IPS DF 4.7 (cell line): ENCODE results near the gene DLK1.

Source experiments
- DNase-seq: peaks from one replicate; pipeline ENCODE4 v3.0.0-alpha.2; 2013; ENCODE audit warnings: low spot score; ENCODE audit errors: extremely low read depth

DLK1 gene

DNA sequence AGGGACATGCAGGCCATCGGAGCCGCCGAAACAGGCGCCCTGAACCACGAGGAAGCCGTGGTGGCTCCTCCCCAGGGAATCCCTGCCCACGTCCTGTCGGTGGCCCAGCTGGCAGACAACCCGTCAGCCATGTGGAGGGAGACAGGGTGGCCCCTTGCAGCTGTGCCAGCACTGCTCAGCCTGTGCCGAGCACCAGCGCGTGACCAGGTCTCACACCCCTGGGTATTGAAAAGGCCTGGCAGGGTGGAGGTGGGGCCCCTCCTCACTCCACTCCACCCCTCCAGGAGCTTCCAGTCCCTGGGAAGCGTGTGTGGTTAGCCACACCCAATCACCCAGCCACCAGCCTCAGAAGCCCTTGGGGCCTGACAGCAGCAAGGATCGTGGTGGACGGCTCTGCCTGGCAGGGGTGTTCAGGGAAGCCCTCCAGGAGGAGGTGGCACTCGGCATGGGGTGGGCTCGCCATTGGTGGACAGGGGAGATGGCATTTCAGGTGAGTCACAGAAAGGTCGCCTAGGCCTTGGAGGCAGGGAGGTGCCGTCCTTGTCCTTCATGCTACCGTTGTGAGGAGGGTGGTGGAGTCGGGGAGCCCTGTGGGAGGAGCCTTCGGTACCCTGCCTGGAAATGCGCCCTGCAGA is 12.3 kb upstream of the DLK1 start:
- DNase-seq: no peak

DNA sequence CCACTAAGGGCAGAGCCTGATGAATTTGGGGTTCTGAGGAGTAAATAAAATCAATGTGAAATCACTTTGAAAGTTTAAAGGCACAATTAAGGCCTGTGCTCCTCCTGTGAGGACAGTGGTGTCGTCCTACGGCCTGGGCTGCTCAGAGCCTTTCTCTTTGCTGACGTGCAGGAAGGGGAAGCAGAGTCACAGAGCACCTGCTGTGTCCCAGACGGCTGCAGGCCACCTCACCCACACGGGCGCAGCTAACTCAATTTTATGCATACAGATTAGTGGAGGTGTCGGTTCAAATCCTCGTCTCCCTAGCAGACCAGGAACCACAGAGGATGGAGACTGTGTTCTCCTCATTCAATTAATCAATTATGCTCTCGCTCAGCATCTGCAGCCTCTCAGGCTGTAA is 11.4 kb upstream of the DLK1 start:
- DNase-seq: no peak

DNA sequence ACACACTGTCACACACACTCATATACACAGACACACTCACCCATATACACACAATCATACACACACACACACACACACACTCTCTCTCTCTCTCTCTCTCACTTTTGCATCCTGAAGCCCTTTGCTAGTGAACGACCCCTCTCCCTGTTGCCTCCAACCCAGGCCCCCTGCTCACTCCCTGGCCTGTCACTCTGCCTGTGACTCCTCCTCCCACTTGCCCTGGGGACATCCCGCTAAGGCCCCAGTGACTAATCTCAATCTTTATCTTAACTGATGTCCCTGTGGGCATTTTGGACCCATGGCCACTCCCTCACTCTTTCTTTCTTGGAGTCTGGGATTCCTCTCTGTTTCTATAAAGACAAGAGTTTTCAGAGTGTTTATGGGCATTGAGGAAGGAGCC is 10.9 kb upstream of the DLK1 start:
- DNase-seq: no peak

DNA sequence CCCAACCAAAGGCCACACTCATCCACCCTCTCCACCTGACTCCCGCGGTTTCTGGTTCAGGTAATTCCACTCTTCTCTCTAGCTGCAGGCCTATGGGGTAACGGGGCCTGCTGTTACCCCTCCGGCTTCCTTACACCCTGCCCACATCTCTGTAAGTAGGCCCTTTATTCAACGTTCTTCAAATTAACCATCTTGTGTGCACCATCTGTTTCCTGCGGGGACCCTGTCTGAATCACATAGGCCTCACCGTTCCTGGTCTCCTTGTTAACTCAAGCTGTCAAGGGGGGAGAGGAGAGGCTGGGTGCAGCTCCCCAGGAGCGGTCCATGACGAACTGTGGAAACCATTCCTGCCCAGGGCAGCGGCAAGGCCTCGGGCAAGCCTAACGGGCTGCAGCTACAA is 9.3 kb upstream of the DLK1 start:
- DNase-seq: no peak

DNA sequence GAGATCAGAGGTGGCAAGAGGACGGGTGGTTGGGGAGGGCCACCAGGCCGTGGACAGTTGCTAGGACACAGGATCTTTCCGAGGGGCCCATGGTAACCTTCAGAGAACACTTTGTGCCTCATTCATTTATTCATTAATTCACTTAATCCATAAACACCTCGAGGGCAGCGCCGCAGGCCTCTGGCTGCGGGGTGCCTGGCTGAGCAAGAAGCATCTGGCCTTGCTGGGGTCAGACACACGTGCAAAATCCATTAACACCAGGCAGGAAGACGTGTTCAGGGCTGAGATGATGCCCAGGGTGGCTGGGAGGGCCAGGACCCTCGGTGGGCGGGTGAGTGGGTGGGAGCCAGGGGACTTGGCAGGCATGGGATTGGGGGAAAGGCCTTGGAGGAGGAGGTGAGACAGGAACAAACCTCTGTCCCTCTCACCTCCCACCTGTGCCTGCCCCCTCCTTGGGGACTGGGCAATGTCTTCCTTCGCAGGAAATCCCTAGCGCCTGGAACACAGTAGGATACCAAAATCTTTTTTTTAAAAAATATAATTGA is 6.6 kb upstream of the DLK1 start:
- DNase-seq: no peak

DNA sequence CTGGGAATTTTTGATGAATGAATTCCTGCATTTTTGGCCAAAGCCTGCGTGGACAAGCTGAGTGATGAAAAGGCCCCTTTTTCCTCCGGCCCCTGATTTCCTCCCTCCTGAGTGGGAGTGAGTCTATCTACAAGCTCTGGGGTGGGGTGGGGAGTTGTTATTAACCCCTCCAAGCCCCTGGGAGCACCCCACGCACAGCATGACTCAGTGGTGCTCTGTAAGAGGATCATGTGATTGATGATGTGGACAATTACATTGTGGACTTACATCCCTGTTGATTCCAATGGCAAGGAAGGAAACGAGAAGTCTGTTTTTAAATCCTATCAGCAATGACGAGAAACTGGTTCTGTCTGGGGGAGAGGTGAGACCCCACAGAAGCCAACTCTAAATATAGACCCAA is 5.1 kb upstream of the DLK1 start:
- DNase-seq: no peak

DNA sequence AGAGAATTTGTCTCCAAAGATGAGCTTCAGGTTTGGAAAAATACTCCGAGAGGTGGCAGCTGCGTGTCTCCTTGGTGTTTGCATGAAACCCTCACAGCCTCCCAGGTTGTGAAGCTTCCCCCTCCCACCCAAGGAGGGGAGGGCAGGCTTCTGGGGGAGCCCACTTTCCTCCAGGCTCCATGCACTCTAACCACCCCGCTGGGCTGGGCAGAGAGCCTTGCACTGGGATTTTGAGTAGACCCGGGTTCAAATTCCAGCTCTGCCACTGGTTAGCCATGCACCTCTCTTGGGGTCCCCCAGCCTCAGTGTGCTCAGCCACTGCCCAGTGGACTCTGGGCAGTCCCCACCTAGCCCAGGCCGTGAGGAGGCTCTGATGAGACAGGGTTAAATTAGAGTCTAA is 4.3 kb upstream of the DLK1 start:
- no peak for DNase-seq

DNA sequence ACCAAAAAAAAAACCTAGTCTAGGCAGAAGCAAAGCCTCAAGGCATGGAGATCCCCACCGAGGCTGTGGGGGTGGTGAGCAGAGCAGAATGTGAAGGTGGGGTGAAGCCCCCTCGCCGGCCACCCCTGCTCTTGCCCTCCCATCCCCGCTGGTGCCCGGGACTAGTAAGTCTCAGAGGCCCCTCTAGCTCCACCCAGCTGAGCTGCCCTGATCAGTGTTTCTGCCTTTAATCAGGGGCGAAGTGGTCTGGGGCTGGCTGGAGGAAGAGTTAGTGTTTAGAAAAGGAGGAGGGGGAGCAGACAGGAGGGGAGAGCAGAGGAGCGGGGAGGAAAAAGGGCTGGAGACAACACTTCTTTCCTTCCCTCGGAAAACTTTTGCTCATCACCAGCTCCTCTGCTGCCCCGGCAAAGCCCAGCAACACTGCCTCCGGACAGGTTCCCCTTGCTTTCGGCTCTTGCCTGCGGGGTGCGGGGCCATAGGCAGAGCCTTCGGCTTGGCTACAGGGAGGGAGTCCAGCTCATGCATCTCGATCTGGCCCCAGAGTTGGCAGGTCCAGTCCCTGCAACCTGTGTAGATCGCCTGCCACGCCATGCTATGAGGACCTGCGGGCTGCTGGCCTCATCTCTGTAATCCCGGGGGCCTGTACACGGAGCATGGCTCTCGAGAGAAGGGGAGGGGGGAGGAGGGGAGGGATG is 3.4 kb upstream of the DLK1 start:
- DNase-seq: no peak

DNA sequence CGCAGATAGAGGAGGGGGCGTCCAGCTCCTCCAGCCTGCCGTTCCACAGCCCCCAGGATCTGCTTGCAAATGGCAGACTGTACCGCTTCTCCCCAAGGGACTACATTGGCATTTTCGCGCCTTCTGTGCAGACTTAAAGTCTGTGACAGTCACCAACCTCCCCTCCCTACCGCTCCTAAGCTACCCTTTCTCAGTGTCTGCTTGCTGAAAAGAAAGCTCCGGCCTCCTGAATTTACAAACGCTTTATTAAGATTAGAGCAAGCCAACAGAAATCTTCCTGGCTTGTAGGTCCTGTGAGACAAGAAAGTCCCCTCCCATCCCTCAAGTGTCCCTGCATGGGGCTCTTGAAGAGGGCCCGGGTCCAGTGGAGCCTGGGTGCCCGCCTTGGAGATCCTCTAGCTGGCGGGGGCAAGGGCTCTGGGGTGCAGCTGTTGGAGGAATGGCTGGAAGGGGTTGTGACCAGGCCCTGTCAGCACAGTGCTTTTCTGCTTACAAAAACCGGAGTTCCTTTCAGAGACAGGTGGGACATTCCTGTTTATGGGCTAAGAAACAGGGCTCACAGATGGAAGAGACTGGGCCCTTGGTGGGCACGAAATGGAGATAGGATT is 2.8 kb upstream of the DLK1 start:
- DNase-seq: no peak

DNA sequence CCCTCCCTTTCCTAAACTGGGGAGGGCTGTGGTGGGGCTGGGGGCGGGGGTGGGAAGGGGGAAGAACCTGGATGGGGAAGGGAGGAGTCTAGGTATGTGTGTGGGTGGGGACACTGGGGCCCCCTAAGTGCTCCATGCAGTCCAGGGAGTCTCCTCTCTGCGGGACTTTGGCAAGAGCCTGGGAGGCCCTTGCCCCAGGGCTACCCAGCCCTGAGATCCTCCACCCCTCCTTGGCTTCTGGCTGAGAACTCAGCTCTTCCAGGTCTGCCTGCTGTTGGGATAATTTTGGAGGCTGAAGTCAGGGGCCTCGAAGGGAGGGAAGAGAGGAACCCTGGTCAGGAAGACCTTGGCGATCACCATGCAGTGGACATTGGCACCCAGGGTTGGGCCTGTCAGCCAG is 2.2 kb upstream of the DLK1 start:
- no peak for DNase-seq

DNA sequence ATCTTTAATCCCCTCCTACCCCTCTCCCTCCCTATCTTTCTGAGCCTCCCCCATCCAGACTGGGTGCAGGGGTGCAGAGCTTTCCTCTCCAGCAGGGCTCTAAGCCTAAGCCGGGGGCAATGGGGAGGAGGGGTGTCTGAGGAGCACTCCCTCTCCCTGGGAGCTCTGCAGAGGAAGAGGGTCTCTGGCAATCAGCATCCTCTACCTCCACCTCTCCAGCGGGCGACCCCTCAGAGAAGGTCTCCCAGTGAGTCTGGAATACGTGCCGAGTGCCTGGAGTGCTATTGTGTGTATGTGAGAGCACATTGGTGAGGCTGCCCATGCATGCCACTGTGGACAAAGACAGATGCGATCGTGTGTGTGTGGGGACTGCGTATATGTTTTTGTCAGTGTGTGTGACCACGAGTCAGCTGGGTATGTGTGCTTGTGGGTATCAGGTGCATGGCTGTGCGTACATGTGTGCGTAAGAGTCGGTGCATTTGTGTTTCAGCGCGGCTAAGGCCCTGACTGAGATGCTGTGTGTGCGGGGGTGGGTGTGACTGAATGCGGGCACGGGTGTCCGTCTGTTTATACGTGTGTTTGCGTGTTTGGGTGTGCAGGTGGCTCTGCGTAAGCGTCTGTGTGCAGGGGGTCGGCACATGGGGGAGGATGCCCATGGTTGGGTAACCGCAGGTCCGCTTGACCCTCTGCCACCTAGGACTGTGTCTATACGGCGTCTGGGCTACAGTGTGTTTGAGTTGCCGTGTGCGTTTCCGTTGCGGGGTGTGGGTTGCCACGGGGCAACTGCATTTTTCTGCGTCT is 905 bp upstream of the DLK1 start:
- DNase-seq: no peak

DNA sequence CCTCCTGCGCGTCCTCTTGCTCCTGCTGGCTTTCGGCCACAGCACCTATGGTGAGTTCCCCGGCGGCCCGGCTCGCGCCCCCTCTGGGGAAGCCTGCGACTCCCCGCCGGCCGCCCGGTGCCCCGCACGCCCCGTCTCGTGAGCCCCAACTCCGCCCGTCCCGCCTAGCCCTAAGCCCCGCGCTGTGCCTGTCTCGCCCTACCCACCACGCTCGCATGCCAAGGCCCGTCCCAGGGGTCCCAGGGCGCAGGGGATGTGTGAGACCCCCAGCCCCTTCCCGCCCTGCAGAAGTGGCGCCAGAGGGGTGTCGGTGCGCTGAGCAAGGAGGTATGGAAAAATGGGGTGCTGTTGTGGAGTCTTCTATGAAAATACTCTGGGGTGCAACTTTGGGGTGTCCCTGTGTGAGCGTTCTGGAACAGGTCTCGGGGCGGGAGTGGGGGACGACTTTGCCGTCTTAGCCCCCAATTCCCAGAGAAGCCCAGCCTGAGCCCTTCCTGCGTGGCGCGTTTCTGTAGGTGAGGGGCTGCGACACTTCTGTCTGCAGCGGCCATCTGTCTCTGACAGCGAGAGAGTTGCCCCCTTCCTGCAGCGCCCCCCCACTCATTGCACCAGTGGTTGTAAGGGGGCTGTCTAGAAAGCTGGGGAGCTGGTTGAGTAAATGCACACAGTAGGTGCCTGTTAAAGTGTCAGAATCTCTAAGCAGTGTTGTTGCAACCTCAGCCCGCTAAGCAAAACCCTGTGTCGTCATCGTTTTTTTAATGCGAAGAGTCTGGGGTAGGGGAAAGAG is 587 bp downstream of the DLK1 start:
- no peak for DNase-seq

DNA sequence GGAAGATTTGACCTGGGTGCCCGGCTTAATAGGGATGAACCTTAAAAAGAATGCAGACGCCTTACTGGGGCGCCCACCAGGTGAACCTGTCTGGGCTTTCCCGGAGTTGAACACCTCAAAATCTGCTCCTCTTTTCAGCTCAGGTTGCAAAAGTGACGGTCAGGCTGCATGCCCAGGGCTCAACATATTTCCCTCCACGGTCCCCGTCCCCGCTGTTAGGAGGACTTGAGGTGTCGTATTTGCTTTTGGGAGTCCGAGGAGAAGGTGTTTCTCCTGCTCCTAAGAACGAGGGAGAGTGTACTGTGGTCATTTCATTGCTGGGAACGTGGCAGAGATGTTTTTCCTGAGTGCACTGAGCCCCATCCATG is 1.2 kb downstream of the DLK1 start:
- DNase-seq: no peak

DNA sequence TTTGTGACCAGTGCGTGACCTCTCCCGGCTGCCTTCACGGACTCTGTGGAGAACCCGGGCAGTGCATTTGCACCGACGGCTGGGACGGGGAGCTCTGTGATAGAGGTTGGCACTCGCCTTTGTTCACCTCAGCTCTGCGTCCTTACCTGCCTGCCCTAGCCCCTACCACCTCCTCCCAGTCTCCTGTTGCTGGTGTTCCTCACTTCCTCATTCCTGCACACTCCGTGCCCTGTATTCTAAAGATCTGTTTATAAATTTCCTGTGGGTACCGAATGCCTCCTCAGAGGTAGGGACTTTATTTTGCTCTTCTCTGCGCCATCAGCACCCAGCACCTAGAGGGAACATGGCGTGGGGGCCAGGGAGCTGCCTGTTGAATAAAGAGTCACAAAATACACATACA is 2.3 kb downstream of the DLK1 start:
- no peak for DNase-seq

DNA sequence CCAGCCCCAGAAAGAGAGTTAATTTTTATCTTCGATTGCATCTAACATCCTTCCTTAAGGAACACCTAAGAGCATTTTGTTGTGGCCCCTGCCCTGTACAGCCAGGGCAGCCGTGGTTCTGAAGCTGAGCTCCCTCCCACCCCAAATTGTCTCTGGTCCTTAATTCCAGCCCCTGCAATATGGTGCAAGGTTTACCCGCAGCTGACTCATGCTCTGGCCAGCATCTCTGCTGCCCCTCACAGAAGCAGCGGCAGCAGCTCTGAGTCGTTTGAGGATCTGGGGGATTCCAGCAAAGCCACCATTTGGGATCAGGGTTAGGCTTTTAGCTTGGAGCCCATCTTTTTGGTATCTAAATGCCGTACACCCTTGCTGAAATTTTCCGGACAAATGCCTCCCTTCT is 3.3 kb downstream of the DLK1 start:
- no peak for DNase-seq

DNA sequence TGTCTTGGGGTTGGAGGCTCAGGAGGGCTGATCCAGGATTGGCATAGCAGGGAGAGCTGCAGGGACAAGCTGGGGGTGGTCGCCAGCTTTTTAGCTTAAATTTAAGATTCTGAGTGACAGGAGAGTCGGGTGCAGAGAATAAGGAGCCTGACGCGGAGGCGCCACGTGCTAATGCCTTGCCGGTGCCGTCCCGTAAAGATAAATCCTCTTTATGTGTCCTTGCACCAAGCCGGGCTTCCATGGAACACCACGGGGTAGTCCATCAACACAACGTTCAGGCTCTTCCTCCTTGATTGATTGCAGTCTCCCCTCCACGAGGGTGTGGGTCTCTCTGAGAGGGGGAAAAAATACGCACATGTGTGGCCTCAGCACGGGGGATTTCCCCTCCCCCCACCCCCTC is 3.9 kb downstream of the DLK1 start:
- no peak for DNase-seq

DNA sequence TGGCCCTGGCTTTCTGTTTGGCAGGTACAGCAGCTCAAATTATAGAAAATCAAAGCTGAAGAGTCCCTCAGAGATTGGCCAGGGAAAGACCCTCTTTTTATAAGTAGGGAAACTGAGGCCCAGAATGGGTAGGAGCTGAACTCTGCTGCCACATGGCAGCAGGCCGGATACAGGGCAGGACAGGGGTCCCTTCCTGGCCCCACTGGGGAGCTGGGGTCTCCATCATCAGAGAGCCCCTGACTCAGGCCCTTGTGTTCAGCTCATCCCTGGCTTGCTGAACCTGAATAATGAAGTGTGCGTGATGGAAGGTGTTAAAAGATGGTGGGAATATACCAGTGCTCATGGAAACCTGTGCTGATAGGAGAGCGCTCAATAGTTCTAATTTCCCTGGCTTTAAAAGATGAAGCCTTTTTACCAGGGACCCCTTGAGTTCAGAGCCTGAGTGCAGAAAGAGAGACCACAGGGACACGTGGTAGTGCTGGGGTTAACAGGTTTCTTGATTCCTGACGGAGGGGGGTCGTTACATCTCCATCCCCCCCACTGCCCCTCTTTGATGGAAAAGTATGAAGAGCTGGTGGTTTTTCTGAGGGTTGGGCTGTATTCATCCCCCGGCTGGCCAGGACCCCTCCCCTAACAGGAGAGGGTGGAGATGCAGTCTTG is 4.4 kb downstream of the DLK1 start:
- DNase-seq: no peak

DNA sequence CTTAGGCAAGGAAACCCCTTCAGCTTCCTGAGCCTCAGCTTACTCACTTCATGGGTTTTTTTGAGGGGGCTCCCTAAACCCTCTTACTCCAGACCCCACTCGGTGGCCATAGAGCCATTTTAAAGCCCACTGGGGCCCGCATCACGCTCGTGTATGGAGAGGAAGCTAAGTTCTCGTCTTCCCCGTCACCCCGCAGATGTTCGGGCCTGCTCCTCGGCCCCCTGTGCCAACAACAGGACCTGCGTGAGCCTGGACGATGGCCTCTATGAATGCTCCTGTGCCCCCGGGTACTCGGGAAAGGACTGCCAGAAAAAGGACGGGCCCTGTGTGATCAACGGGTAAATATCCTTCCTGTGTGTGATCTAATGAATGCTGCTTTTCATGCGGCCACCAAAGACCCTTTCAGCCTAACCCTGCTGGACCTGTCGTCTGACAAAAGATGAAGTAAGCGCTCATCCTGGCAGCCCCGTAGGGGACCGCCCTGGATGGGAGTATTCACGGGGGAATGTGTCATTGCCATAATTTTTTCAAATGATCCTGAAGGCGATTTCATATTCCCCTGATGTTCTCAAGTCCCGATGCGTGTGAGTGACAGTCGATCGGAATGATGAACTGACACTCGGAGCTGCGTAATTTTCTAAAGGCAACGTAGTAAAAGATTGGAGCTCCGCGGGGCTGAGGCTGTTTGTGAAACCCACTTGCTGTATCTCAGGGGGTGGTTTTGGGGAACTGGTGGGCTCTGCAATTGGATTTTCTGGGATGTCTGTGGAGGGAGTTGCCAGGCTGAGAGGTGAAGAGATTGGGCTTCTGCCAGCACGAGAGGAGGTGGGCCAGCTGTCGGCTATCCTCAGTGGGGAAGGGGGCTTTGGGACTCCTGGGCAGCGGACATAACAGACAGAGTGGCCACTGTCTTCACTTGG is 5.4 kb downstream of the DLK1 start:
- DNase-seq: no peak

DNA sequence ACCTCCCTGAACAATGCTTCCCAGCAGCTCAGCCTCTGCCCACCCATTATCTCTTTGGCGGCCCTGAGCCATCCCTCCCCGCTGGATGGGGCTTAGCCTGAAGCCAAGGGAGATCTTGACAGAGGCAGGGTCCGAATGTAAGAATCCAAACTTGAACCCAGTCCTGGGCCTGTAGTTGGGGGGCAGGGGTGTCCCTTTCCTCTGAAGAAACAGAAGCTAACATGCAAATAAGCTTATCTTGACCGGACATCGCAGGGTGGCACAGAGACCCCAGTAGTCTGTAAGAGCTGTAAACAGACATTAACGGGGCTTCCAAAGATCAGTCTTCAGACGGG is 6.0 kb downstream of the DLK1 start:
- DNase-seq: no peak
